HepG2 (cell line): ENCODE measurements around the gene CRYGA. TPM values are rescaled to one million over a fixed set of nuclear protein-coding genes. Genes with fewer than 3 reads are reported as not detected.
A peak's percentile ranks its signal among the peaks of the same experiment; 100 is the strongest.

ENCODE experiments used
- ATAC-seq: fragments of 200-7000 bp; cut with Tn5 transposase; 3 replicates; pipeline ENCODE4 v1.9.1; 2020; ENCODE audit warnings: mild to moderate bottlenecking, moderate library complexity
- BruUV-seq: library from RNA; stranded (reverse); fragments of 400-500 nt; replicated peaks from 2 replicates; lab custom pipeline; 2021; lab: Mats Ljungman, UMichigan
- CTCF ChIA-PET: fragments of 300-600 bp; formaldehyde crosslinking; extraction: SDS; loops from one replicate; lab custom pipeline; 2021; ENCODE audit warnings: low total read pairs, inconsistent platforms, low intra/inter-chr PET ratio; lab: Yijun Ruan, JAX
- POLR2A ChIA-PET: fragments of 350-600 bp; sonication (Branson Sonifier 250); formaldehyde crosslinking; loops from one replicate; lab custom pipeline; 2020; ENCODE audit warnings: antibody characterized with exemption, inconsistent platforms; lab: Yijun Ruan, JAX
- DNase-seq: peaks from one replicate; pipeline ENCODE4 v3.0.0-alpha.2; 2015; ENCODE audit warnings: low spot score
- FAIRE-seq: peaks from 3 replicates; lab custom pipeline; 2011; peaks lifted over from hg19 to GRCh38; lab: Jason Lieb, UNC
- H2AFZ ChIP-seq: one replicate; pipeline ENCODE4 v1.6.1; 2011; ENCODE audit warnings: low read length, inconsistent platforms
- H3K27ac ChIP-seq: fragments of 300-600 bp; 3 replicates; pipeline ENCODE4 v1.8.0; 2011; ENCODE audit warnings: mixed run types, mild to moderate bottlenecking, mixed read lengths, low read length, inconsistent platforms; ENCODE audit not compliant: insufficient read depth; ENCODE audit errors: extremely low read length
- H3K27me3 ChIP-seq, 2 experiments: fragments of 200-600 bp in 1 of 2; 2 replicates in 1 of 2; 3 replicates in 1 of 2; pipeline versions ENCODE4 v1.6.0 to v1.8.0; 2011; ENCODE audit warnings: low read length in 2 of 2, mild to moderate bottlenecking in 2 of 2, moderate library complexity in 2 of 2, inconsistent platforms in 1 of 2; ENCODE audit not compliant: insufficient read depth in 2 of 2, control insufficient read depth in 1 of 2
- H3K36me3 ChIP-seq, 2 experiments: fragments of 200-600 bp in 1 of 2; replicated peaks in 1 of 2; 2 replicates in 1 of 2; 3 replicates in 1 of 2; pipeline versions ENCODE4 v1.5.1 to v1.8.0; 2011; ENCODE audit warnings: low read length in 2 of 2, inconsistent platforms in 1 of 2; ENCODE audit not compliant: insufficient read depth in 2 of 2, control insufficient read depth in 1 of 2
- H3K4me1 ChIP-seq: 2 replicates; pipeline ENCODE4 v1.5.1; 2012; ENCODE audit warnings: low read length, inconsistent platforms; ENCODE audit not compliant: insufficient read depth
- H3K4me2 ChIP-seq: 2 replicates; pipeline ENCODE4 v1.6.0; 2011; ENCODE audit warnings: low read depth, low read length, inconsistent platforms
- H3K4me3 ChIP-seq, 3 experiments: fragments of 200-600 bp in 1 of 3; sonication (generic), shearing (Covaris generic) in 1 of 3; replicated peaks in 1 of 3; 2 replicates each; pipeline ENCODE4 v1.5.1; 2011 to 2016; ENCODE audit warnings: low read length in 3 of 3, inconsistent platforms in 2 of 3, low read depth in 2 of 3, mild to moderate bottlenecking in 2 of 3, control low read depth in 1 of 3, mixed read lengths in 1 of 3; ENCODE audit not compliant: insufficient read depth in 1 of 3
- H3K79me2 ChIP-seq: one replicate; pipeline ENCODE4 v1.6.1; 2011; ENCODE audit warnings: low read length, inconsistent platforms; ENCODE audit not compliant: insufficient read depth
- H3K9ac ChIP-seq: 2 replicates; pipeline ENCODE4 v1.6.0; 2011; ENCODE audit warnings: mild to moderate bottlenecking, low read depth, low read length, inconsistent platforms; ENCODE audit not compliant: insufficient read depth
- H3K9me3 ChIP-seq: 2 replicates; pipeline ENCODE4 v1.5.1; 2012; ENCODE audit warnings: mild to moderate bottlenecking, low read length
- H4K20me1 ChIP-seq: 2 replicates; pipeline ENCODE4 v1.6.0; 2011; ENCODE audit warnings: inconsistent platforms, mild to moderate bottlenecking, low read length, moderate library complexity; ENCODE audit not compliant: insufficient read depth
- CEBPB ChIP-seq: IDR thresholded peaks from 2 replicates; pipeline ENCODE4 v1.6.1; 2011; ENCODE audit warnings: low read depth, low read length, improper control_type of control experiment, borderline replicate concordance
- GTF2F1 ChIP-seq: fragments of 150-350 bp; IDR thresholded peaks from 2 replicates; pipeline ENCODE4 v1.6.1; 2014; ENCODE audit warnings: low read length
- HNF4G ChIP-seq, 2 experiments: sonication (generic) in 1 of 2; formaldehyde crosslinking in 1 of 2; IDR thresholded peaks; 2 replicates each; pipeline versions ENCODE4 v1.4.0 to v1.6.1; 2011 to 2020; ENCODE audit warnings: borderline replicate concordance in 2 of 2, low read depth in 2 of 2, mild to moderate bottlenecking in 2 of 2, low read length in 1 of 2, missing genetic modification reagents in 1 of 2, moderate library complexity in 1 of 2
- NR3C1 ChIP-seq: sonication (generic); formaldehyde crosslinking; IDR thresholded peaks from 2 replicates; pipeline ENCODE4 v1.4.0; 2020; ENCODE audit warnings: missing genetic modification reagents
- PHF8 ChIP-seq: sonication (generic); formaldehyde crosslinking; IDR thresholded peaks from 2 replicates; pipeline ENCODE4 v1.5.0; 2020; ENCODE audit warnings: missing genetic modification reagents
- ZBTB8A ChIP-seq: sonication (generic); formaldehyde crosslinking; IDR thresholded peaks from 2 replicates; pipeline ENCODE4 v1.4.0; 2020; ENCODE audit warnings: mild to moderate bottlenecking, low read depth, missing genetic modification reagents, borderline replicate concordance
- ZMAT3 ChIP-seq: sonication (generic); formaldehyde crosslinking; conservative IDR thresholded peaks from 2 replicates; pipeline ENCODE4 v1.7.0; 2021; ENCODE audit warnings: missing genetic modification reagents
- ZNF577 ChIP-seq: sonication (generic); formaldehyde crosslinking; IDR thresholded peaks from 2 replicates; pipeline ENCODE4 v1.4.0; 2020; ENCODE audit warnings: mild to moderate bottlenecking, low read depth, missing genetic modification reagents, borderline replicate concordance
- WGBS: methylation state at CpG from one replicate; pipeline ENCODE4 v1.1.6; 2017; ENCODE audit warnings: low lambda C conversion rate; 5-methylcytosine and 5-hydroxymethylcytosine counted together
- in situ Hi-C: cut with HindIII; loops from 2 replicates; pipeline ENCODE4 v1.10.0; 2017; ENCODE audit warnings: low pct_unique_long_range_greater_than_20kb; ENCODE audit not compliant: extremely low pct_ligation_motif_present
- intact Hi-C: fragments of 100-400 bp; cut with micrococcal nuclease; formaldehyde crosslinking; loops from one replicate; pipeline ENCODE4 v1.10.0; 2022; ENCODE audit not compliant: unreplicated experiment
- polyA plus RNA-seq, 8 experiments: library from polyadenylated mRNA; depleted of rRNA in 3 of 8; stranded (reverse) in 7 of 8; unstranded in 1 of 8; fragments of >200 nt; fragmentation: Illumina TruSeq in 4 of 8; extraction: Trizol in 4 of 8; gene quantifications; 2 replicates each; pipeline versions ENCODE4 v1.2.1 to v1.2.3, GENCODE V29; 2011 to 2016; ENCODE audit warnings: low read depth in 4 of 8, missing spikeins in 1 of 8, mixed read lengths in 1 of 8; ENCODE audit not compliant: insufficient read depth in 1 of 8
- total RNA-seq, 5 experiments: library from RNA; depleted of rRNA; stranded (reverse); fragments of >200 nt; fragmentation: Illumina TruSeq; extraction: Trizol; gene quantifications; 2 replicates each; pipeline ENCODE4 v1.2.3, GENCODE V29; 2016; ENCODE audit warnings: low read depth in 1 of 5

The CRYGA gene
- total and polyA plus RNA-seq, 2 of the 13 experiments (the other 11 are each of a cell fraction or from before 2014, with no cell fraction given) = not detected

DNA sequence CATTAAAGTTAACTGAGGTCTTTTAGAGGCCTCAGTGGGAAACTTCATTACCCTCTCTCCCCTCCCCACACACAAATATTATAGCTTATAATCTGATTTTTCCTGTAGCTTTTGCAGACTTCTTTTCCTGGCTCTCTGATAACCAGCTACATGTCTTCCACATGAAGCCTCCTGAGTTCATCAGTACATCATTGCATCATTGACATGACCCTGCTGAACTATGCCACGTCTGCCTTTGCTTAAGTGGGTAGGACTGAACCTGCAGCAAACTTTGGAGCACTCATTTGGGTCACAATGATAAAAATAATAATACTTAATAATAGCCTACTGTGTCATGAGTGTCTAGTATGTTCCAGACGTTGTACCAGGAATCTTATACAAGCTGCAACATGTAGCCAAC lies 7.0 kb downstream of the CRYGA start:
- TF ChIP-seq ZBTB8A (CRISPR knock-in tag) (no peak), CEBPB (peak; percentile 52; the same call in 1 of the 2 replicates), PHF8 (CRISPR knock-in tag) (no peak), HNF4G (IDR thresholded peaks at IDR 0.05; ENCODE audit: borderline replicate concordance, low read depth, low read length) (no peak), HNF4G (CRISPR knock-in tag; IDR thresholded peaks at IDR 0.05; ENCODE audit: borderline replicate concordance, low read depth) (no peak), ZMAT3 (CRISPR knock-in tag) (no peak), ZNF577 (CRISPR knock-in tag) (no peak), NR3C1 (CRISPR knock-in tag) (no peak)
- TF ChIP-seq, all 625 proteins: peak for 1
- in situ Hi-C loops = no loop called here
- Histone ChIP-seq H2AFZ (no peak overlapping the region), H3K9ac (no peak overlapping the region), H3K36me3 (no peaks in the 10 kb centered on the region), H3K4me2 (no peak overlapping the region), H3K4me1 (no peaks in the 10 kb centered on the region), H3K27me3 (0 out of 5 replicates have a peak, but pooled peaks cover 0 to 10% of the 10 kb centered on the region in 2 experiments), H3K79me2 (no peaks in the 10 kb centered on the region), H4K20me1 (no peaks in the 10 kb centered on the region), H3K9me3 (no peaks in the 10 kb centered on the region), H3K4me3 (no peak overlapping the region), H3K27ac (no peak overlapping the region)
- no peak for DNase-seq
- WGBS = 2% methylated on average over 2 of the region's 2 CpGs
- ATAC-seq = no peak
- POLR2A ChIA-PET = no interaction called here
- no TSS peak for BruUV-seq
- intact Hi-C loops = no loop called here
- no peak for FAIRE-seq
- CTCF ChIA-PET = no interaction called here

DNA sequence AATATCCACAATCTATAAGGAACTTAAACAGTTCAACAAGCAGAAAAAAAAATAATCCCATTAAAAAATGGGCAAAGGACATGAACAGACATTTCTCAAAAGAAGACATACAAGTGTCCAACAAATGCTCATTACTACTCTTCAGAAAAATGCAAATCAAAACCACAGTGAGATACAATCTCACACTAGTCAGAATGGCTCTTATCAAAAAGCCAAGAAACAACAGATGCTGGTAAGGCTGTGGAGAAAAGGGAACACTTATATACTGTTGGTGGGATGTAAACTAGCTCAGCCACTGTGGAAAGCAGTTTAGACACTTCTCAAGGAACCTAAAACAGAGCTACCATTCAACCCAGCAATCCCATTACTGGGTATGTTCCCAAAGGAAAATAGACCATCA lies 10.2 kb downstream of the CRYGA start:
- Histone ChIP-seq H3K4me1 (no peaks in the 10 kb centered on the region), H3K9me3 (no peaks in the 10 kb centered on the region), H3K4me2 (no peak overlapping the region), H3K27me3 (0 out of 5 replicates have a peak, but pooled peaks cover 0 to 10% of the 10 kb centered on the region in 2 experiments), H3K27ac (no peak overlapping the region), H3K36me3 (no peaks in the 10 kb centered on the region), H3K79me2 (no peaks in the 10 kb centered on the region), H3K4me3 (no peak overlapping the region), H4K20me1 (no peaks in the 10 kb centered on the region), H3K9ac (no peak overlapping the region), H2AFZ (no peak overlapping the region)
- TF ChIP-seq GTF2F1 = no peak
- ChIA-PET POLR2A (no interaction called here), CTCF (no interaction called here)
- in situ Hi-C loops = no loop called here
- no TSS peak for BruUV-seq
- DNase-seq (no peak), FAIRE-seq (no peak), ATAC-seq (no peak)
- intact Hi-C loops = no loop called here
